AML-193 (cell line): ENCODE results near the gene ASF1B.
"Not testable (repeated sequence)": the region's sequence is repeated elsewhere in the genome, so short reads cannot be mapped to it uniquely, and the experiment has no call there.

ENCODE experiments used
- DNase-seq, 2 experiments: peaks; one replicate each; lab custom pipeline; 2025; lab: John Stamatoyannopoulos, UW

Gene ASF1B

DNA sequence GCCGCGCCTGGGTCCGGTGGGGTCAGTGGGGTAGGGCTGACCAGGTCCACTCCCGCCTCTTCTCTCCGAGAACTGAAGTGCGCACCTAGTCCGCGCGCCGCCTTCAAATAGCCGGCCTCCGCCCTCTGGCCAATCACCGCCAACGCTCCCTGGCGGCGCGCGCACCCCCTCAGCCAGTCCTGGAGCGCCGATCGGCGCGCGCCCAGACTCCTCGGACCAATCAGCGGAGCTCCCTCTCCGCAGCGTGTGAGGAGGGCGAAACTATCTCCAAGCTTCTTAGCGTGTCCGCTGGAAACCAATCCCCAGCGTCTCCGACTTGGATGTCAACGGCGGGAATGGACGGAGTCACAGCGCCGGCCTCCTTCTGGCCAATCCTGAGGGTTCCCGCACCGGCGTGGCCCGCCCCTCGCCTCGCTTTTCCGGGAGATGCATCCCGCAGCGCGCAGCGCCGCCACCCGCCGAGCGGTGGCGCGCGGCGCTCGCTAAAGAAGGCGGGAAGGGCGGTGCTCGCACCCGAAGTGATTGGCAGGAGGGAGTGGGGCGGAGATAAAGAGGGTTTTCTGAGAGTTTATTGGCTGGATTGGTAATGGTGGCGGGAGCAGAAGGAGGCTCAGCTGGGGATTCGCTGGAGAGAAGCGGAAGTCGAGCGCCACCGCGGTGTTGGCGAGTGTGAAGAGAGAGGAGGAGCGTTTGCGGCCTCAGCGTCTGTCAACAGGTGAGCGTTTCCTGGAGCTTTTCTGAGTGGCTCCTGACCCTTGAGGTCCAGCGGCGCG is at the start of gene ASF1B:
ASF1B (minus strand) TSS at position 81 of the 773 bp plus-strand sequence. CDS start 133 bp downstream, outside the sequence.
- peak; percentile 100 for DNase-seq

DNA sequence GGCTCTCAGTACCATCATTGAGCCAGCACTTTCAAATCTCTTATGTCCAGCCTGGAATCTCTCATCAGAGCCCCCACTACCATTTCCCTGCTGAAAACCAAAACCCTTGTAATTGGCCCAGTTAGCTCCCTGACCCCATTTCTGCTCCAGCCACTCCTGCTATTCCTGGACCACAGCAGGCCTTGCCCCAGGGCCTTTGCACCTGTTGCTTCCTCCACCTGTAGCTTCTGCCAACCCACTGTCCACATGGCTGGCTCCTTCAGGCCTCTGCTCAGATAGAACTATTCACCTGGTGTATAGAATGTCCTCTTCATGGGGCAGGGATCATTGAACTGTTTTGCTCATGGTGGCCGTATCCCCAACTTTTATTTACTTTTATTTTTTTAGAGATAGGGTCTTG is 49.3 kb upstream of the ASF1B start:
- DNase-seq, result not testable (repeated sequence)

DNA sequence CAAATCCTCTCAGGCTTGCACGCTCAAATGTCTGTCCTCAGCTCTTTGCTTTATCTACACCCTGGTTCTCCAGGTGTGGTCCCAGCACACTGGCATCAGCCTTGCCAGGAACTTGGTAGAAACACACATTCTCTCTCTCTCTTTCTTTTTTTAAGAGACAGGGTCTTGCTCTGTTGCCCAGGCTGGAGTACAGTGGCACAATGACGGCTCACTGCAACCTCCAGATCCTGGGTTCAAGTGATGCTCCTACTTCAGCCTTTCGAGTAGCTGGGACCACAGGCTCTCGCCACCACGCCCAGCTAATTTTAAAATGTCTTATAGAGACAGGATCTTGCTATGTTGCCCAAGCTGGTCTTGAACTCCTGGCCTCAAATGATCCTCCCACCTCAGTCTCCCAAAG is 48.8 kb upstream of the ASF1B start:
- DNase-seq, result no peak

DNA sequence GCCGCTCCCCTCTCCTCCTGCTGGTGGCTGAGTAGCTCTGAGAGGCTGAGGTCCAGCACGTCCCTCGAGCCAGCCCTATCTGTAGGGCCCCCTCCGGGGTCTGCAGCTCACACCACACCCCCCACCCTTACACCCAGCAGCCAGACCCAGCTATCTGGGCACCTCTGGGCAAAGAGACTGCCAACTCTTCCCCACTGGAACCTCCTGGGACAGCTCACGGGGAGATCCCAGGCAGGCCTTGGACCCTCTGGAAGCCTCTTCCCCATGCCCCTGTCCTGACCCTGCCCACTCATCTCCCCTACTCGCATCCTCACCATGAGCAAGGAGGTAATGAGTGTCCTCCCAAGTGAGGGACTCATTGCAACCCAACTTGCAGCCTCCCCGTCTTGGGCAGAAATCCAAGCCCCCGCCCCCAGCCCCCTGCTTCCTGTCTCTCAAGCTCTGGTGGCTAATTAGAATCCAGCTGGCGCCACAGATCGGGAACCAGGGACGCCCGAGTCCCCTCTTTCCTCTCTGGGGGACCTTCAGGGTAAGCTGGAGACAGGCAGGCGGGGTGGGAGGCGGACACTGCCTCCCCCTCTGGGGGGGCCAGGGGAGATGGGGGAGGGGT is 47.5 kb upstream of the ASF1B start:
- DNase-seq, result no peak

DNA sequence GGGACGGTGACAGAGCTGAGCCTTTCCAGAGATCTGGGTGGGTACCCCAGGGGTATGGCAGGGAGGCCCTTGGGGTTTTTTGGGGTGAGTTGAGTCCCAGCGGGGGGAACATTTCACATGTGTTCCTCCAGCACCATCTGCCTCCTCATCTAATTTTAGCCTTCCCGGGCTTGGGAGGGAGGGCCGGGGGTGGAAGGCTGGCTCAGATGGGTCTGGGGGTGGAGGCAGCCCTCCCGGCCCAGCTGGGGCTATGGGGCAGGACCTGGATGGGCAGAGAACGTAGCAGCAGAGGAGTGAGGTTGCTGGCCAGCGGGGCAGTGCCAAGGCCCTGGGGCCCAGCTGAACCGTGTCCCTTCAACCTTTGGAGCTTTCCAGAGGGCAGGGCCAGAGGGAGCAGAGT is 46.1 kb upstream of the ASF1B start:
- DNase-seq, result no peak

DNA sequence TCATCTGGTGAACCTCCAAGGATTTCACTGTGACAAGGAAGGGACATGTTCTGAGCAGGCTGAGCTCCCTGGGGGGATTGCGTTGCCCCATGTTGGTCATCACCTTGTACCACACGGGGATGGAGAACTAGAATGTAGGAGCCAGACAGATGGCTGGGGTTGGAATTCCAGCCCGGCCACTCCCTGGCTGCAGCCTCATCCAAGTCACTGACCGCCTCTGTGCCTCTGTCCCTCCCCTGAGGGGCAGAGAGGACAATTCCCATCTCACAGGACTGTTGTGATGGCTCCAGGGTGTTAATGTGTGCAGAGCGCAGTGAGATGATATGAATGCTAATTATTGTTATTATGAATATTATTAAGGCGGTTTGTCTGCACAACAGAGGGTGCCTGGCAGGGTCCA is 45.5 kb upstream of the ASF1B start:
- DNase-seq, result no peak

DNA sequence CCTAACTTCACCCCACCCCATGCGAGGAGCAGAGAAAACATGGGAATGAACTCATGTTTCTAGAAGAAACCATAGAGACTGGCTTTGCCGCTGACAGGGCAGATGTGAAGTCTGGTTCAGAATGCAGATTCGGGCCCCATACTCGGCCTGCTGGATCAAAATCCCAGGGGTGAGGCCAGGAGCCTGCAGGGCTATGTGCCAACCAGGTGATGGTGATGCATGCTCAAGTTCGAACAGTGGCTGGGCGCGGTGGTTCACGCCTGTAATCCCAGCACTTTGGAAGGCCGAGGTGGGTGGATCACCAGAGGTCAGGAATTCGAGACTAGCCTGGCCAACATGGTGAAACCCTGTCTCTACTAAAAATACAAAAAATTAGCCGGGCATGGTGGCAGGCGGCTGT is 44.8 kb upstream of the ASF1B start:
- DNase-seq, result not testable (repeated sequence)

DNA sequence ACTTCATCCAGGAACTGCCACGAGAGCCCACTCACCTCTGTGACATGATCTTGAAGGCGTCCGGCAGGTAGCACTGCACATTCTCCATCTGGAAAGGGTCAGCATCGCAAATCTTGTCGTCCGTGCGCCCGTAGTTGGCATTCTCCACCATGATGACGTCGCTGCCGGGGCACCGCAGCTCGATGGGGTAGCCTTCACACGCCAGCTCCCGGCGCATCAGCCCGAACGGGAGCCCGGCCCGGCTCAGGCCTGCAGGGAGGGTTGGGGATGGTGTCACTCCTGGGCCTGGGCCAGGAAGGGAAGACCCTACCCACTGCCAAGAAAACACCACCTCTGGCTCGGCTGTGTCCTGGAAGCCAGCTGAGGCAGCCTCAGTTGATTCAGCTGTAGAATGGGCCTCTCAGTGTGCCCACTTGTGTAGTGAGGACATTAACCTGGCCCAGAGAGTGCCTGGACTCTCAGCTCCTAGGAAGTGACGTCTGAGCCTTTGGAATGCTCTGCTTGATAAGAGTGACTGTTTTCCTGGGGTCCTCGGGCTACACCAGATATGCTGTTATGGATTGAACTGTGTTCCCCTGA is 41.2 kb upstream of the ASF1B start:
- no peak for DNase-seq

DNA sequence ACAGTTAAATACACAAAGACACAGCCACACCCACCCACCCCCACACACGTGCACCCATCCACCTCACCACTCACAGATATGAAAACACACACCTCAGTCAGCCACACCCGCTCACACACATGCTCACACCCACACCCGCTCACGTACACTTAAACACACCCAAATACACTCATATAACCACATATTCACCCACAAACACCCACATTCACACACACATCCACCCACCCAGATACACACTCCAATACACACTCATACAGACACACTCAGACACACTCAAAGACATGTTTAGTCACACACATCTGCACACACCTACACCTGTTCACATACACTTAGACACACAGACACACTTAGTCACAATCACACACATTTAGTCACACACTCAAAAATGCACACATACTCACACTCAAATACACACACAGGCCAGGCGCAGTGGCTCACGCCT is 39.0 kb upstream of the ASF1B start:
- DNase-seq, result no peak

DNA sequence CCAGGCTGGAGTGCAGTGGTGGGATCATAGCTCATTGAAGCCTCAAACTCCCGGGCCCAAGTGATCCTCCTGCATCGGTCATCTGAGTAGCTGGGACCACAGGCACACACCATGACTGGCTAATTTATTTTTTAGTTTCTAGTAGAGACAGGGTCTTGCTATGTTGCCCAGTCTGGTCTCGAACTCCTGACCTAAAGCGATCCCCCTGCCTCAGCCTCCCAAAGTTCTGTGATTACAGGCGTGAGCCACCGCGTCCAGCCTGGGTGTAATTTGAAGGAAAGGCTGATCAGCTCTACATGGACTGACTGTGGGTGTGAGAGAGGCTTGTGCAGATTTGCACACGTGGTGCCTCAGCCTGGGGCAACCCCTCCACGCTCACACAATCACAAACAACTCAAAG is 38.5 kb upstream of the ASF1B start:
- DNase-seq, result no peak

DNA sequence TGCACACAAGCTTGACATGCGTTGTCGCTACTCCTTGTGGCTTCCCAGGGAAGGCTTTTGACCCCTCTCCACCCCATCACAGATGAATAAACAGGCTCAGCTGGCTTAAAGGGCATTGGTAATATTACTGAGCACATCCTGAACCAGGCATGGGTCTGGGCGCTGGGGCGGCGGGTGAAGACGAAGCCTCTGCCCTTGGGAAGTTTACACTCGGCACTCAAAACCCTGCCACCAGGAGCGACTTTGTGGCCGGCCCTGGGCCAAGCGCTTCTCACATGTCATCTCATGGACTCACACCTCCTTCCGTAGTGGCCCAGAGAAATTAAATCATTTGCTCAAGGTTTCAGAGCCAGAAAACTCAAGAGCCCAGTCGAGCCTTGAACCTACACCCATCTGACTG is 32.6 kb upstream of the ASF1B start:
- DNase-seq, result no peak

DNA sequence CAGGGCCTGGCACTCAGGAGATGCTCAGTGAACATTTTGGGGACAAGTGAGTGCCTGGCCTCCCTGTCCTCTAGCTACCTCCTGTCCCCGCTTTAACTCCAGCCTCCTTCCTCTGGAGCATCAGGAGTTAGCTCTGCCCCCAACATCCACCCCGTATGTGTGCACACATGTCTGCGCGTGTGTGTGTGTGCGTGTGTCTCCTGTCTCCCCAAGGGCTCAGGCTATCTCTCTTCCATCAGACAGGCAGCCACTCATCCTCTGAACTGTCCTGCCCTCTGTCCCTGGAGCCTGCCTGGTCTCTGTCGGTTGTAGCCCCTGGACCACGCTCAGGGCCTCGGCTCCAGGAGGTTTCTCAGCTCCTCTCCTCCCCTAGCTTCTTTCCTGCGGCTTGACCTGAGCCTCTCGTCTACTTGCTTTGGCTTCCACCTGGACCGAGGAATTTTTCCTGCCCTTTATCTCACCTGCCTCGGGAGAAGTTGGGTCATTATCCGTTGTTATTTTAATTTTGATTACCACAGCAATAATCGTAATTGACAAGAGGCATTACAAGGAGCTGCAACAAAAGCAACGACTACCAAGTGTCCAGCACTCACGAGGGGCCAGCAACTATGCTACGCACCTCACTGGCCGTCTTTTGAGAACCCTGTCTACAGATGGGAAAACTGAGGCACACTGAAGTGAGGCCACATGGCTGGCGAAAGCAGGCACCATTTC is 32.0 kb upstream of the ASF1B start:
- DNase-seq, result no peak

DNA sequence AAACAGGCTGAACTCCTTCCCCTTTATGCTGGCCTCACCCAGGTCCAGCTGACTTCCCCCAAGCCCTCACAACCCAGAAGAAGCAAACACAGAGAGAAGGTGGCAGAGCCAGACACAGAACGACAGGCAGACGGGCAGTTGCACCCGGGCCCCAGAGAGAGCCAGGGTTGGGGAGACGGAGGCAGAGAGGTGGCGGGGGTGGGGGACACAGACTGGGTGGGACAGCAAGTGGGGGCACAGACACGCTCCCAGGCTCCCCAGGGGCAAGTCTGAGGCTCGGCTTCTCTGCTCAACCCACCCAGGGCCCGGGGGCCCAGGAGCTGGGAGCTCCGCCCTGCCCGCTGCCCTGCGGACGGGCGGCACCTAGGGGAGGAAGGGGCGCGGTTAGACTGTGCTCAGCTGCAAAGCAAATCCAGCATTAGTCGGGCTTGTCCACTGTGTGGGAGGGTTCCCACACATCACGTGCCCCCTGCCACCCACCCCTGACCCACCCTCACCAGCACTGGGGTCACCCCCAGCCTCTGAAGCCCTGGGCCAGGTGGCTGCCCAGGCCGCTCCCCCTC is 31.3 kb upstream of the ASF1B start:
- DNase-seq, result no peak

DNA sequence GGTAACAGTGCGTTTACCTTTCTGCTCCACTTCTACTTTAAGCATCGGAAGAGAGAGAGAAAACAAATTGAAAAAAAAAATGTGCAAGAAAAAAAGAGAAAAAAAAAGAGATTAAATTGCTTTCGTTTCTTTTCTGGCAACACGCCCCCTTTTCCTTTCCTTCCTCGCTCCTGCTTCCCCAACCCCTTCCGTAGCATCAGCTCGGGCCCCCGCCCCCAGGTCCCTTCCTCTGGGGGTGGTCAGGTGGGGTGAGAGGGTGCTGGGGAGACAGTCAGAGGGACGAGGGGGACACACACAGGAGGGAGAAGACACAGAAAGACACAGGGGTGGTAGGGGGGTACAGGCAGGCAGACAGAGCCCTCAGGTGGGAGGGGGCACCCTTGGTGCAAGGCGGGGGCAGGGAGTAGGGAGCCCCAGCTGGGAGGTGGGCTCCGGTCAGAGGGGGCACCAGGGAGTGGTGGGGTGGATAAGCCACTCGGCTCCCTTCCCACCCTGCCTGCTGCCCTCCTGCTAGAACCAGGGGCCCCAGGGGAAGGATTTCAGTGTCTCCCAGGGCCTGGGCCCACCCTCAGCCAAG is 30.7 kb upstream of the ASF1B start:
- no peak for DNase-seq

DNA sequence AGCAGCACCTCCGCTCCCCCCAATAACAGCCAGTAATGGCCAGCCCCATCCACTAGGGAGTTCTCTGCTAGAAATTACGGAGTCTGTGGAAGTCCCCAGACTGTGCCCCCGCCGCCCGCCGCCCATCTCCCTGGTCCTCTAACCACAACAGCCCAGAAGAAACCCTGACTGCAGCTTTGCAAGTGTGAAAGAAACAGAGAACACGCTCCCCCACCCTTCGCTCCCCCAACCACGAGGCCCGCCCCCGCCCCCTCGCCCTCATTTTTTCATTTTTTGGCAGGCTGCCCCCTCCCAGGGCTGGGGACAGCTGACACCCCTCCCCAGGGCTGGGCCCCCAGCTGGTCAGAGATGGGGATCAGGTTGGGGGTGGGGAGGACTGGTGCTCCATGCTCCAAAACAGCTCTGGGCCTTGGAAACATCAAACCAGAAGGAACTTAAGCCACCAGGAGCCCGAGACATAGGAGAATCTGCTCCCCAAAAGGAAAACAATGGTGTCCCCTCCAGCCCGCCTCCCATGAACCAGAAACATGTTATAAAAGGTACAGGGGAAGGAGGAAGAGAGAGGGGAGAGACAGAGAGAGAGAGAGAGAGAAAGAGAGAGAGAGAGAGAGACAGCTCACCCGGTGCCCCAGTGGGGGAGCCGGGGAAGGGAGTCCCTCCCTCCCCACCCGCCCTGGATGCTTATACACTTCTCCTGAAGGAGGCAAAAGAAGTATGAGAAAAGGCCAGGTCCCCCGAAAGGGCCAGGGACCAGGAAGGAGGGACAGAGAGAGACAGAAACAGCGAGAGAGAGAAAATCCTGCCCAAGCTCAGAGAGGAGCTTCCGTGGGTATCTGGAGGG is 29.8 kb upstream of the ASF1B start:
- DNase-seq, result no peak

DNA sequence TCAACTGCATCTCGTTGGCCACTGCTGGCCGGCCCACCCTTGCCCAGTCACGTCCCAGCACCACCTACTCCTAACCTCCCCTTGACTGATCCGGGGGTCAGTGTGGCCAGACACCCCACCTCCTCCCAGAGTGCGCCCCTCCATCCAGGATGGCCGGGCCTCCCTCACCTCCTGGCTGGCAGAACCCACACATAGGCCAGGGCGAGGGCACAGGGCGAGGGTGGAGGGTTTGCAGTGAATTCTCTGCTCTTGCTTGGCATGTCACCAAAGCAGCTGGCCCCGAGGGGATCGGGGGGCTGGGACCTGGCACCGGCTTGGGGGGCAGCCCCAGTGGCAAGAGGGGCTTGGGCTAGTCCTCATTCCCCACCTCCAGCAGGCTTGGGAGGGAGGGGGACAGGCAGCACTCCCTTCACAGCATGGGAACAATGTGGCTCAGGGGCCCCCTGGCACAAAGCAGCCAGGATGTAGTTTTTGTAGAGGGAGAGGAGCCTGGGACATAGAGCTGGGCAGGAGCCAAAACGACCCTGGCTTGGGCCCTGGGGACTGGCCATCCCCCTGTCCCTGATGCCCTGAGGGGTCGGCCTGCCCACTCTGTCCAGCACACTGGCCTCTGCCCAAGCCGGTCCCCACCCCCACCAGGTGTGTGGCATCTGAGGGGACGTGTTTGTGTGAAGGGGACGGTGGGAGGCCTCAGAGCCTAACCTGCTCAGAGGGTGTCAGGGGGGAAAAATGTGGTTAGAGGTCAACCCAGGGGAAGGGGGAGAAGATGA is 28.5 kb upstream of the ASF1B start:
- no peak for DNase-seq

DNA sequence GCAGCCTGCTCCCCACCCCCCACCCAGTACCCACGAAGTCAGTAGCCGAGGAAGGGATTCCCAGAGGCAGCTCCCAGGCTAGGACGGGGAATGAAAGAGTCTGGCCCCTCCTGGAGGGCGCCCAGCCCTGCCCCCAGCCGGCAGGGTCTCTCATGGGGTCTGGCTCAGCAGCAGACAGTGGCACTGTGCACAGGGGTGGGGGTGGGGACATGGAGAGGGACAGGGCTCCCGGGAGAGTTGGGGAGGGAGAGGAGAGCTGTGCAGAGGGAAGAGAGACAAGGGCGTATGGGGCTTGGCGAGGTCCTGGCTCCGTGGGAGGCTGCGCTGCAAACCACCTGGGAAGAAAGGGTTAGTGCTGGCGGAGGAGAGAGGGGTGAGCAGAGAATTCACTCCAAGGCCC is 27.7 kb upstream of the ASF1B start:
- DNase-seq, result no peak

DNA sequence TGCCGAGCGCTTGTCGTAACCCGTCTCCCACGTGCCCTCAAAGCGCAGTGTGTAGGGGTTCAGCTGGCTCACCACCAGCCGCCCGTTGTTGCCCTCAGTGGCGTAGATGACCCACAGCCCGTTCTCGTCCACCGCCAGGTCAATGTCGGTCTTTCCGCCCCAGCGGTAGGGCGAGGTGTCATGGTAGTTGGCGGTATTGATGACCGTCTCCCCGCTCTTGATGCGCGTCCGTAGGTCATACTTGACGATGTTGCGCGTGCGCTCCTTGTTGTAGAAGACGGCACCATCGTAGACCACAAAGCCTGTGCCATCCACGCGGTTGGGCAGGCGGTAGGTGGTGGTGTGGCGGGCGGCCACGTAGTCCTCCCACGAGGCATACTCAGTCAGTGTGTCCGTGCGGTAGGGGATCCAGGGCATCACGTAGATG is 26.5 kb upstream of the ASF1B start:
- DNase-seq, result no peak

DNA sequence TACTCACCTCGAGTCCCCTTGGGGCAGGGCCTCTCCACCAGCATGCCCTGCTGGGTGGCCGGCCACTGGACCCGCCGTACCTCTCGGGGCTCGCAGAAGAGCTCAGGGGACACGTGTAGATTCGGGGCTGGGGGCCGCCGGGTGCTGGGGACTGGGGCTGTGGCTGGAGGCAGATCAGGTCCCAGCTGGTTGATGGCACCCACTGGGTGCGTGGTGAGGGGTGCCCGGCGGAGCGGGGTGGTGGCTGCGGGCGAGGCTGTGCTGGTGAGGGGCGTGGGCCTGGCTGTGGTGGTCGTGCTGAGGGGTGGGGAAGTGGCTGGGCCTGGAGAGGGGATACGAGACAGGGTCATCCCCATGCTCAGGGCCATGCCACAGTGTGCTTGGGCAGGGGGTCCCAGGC is 24.9 kb upstream of the ASF1B start:
- DNase-seq, result no peak

DNA sequence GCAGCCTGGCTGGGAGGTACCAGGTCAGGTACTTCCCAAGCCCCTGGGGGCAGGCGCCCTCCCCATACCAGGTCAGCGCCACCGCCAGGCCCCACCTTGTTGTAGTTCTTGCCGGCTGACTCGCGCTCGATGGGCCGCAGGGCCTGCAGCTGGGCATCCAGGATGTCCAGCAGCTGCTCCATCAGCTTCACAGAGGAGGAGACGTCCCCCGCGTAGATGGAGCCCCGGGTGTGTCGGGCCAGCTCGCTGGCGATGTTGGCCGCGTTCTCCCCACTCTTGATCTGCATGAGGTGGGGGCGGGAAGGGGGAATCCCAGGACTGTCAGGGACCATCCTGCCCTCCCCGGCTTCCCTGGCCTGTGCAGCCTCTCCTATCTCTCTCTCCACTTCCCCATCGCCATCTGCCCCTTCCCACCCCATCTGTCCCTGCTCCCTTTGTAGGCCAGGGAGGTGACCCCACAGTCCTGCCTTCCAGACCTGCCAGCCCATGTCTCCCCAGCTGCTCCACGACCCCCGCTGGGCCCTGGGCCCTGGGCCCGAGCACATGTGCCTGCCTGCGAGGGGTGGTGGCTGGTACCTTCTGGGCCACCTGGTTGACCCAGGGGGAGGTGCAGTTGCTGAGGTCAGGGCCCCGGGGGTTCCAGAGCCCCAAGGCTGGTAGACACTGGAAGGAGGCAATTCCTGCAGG is 23.8 kb upstream of the ASF1B start:
- DNase-seq, result no peak
